ENCODE data around the gene ANKDD1A.

ANKDD1A gene

GRCh38 chr15:64911311-64912186 is at the start of gene ANKDD1A:
Gene ANKDD1A, plus strand, starts transcription at chr15:64911902. Its CDS starts 29 bp downstream, at chr15:64911931.
- TF ChIP-seq CTCF (conservative IDR thresholded peaks at IDR 0.05), result no peak
- TF ChIP-seq ZFX (IDR thresholded peaks at IDR 0.05), result no peak
- H3K27ac ChIP-seq, result peak within 1 kb of the TSS; percentile 42

GRCh38 chr15:64861960-64862359 is 49.7 kb upstream of the ANKDD1A start:
- no peak overlapping the region for H3K27ac ChIP-seq

GRCh38 chr15:64862408-64862807 is 49.3 kb upstream of the ANKDD1A start:
- TF ChIP-seq ZFX (IDR thresholded peaks at IDR 0.05) (no peak), CTCF (conservative IDR thresholded peaks at IDR 0.05) (no peak)
- no peak overlapping the region for H3K27ac ChIP-seq

More at GRCh38 chr15:64861960-64862359, 49.7 kb upstream of the ANKDD1A start:
- TF ChIP-seq CTCF (conservative IDR thresholded peaks at IDR 0.05) (no peak), ZFX (IDR thresholded peaks at IDR 0.05) (no peak)

- no peak for TF ChIP-seq CTCF (conservative IDR thresholded peaks at IDR 0.05)
- no peak for TF ChIP-seq ZFX (IDR thresholded peaks at IDR 0.05)
- no peak overlapping the region for H3K27ac ChIP-seq
Observed at GRCh38 chr15:64864068-64864467, 47.6 kb upstream of the ANKDD1A start.

- H3K27ac ChIP-seq, result no peak overlapping the region
- TF ChIP-seq CTCF (conservative IDR thresholded peaks at IDR 0.05), result no peak
- no peak for TF ChIP-seq ZFX (IDR thresholded peaks at IDR 0.05)
Observed at GRCh38 chr15:64865126-64865997, 46.3 kb upstream of the ANKDD1A start.

GRCh38 chr15:64865998-64866520 is 45.6 kb upstream of the ANKDD1A start:
- no peak overlapping the region for H3K27ac ChIP-seq
- TF ChIP-seq CTCF (conservative IDR thresholded peaks at IDR 0.05) (no peak), ZFX (IDR thresholded peaks at IDR 0.05) (no peak)

All from C4-2B (cell line).